22Rv1 (cell line): ENCODE measurements around the gene NXPE4.

Experiments
- ZFX ChIP-seq: fragments of 450-650 bp; IDR thresholded peaks from 2 replicates; pipeline ENCODE4 v1.6.1; 2017; ENCODE audit warnings: antibody characterized with exemption, borderline replicate concordance
- TF ChIP-seq, protein P1 (sequence below): fragments of 450-650 bp; IDR thresholded peaks from 2 replicates; pipeline ENCODE4 v1.5.1; 2017; ENCODE audit warnings: mild to moderate bottlenecking

DNA sequence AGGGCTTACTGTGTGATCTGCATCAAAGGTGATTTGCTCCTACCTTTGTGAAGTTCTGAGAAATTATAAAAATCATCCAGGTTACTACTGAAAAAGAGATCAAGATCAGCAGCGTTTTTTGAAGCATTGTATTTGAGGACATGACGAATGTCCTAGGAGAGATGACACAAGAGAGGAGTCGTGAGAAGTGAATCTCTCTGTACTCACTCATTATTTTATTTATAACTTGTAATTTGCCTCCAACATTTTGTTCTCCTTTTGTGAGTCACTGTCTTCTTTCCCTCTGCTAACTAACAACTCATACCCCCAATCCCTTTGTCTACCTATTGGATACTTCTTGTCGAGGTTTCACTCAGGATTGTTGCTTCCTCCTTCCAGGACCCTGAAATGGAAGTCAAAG is 44.5 kb downstream of the NXPE4 start:
- TF ChIP-seq, protein P1, sequence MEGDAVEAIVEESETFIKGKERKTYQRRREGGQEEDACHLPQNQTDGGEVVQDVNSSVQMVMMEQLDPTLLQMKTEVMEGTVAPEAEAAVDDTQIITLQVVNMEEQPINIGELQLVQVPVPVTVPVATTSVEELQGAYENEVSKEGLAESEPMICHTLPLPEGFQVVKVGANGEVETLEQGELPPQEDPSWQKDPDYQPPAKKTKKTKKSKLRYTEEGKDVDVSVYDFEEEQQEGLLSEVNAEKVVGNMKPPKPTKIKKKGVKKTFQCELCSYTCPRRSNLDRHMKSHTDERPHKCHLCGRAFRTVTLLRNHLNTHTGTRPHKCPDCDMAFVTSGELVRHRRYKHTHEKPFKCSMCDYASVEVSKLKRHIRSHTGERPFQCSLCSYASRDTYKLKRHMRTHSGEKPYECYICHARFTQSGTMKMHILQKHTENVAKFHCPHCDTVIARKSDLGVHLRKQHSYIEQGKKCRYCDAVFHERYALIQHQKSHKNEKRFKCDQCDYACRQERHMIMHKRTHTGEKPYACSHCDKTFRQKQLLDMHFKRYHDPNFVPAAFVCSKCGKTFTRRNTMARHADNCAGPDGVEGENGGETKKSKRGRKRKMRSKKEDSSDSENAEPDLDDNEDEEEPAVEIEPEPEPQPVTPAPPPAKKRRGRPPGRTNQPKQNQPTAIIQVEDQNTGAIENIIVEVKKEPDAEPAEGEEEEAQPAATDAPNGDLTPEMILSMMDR, result no peak
- TF ChIP-seq ZFX, result no peak
